ENCODE results near the gene TEX261. TPM values are rescaled to one million over a fixed set of nuclear protein-coding genes. Genes with fewer than 3 reads are reported as not detected.

The TEX261 gene
- total RNA-seq: 23.0 and 24.0 TPM in 2 replicates

GRCh38 chr2:70994699-70995425 is at the start of gene TEX261:
TEX261 (minus strand) TSS chr2:70994873; CDS start chr2:70994757, 116 bp downstream.

GRCh38 chr2:70978341-70979179 is 16.1 kb downstream of the TEX261 start, which contains the start of gene ANKRD53:
ANKRD53 (plus strand) TSS chr2:70978630; CDS start chr2:70978646, 16 bp downstream.

Other genes starting within 250 kb of the TEX261 start
- gene ADD2, start 226.7 kb downstream of the TEX261 start, total RNA-seq: under 0.01 and 0.59 TPM in 2 replicates
- gene FIGLA, start 204.2 kb downstream of the TEX261 start, total RNA-seq: not detected in 2 replicates
- gene CLEC4F, start 174.3 kb downstream of the TEX261 start, total RNA-seq: not detected in 2 replicates
- gene CD207, start 159.1 kb downstream of the TEX261 start, total RNA-seq: not detected in 2 replicates
- 1.5 and 2.5 TPM in 2 replicates for gene VAX2, start 94.3 kb downstream of the TEX261 start, total RNA-seq
- gene ATP6V1B1, start 59.0 kb downstream of the TEX261 start, total RNA-seq: 1.0 and 4.4 TPM in 2 replicates
- 2.0 and 2.2 TPM in 2 replicates for gene ANKRD53, start 16.2 kb downstream of the TEX261 start, total RNA-seq
- gene NAGK, start 73.8 kb upstream of the TEX261 start, total RNA-seq: 105 and 106 TPM in 2 replicates
- gene MCEE, start 135.4 kb upstream of the TEX261 start, total RNA-seq: 12.6 and 14.9 TPM in 2 replicates
- gene MPHOSPH10, start 135.8 kb upstream of the TEX261 start, total RNA-seq: 10.7 and 18.8 TPM in 2 replicates
- gene PAIP2B, start 232.2 kb upstream of the TEX261 start, total RNA-seq: 0.45 and 0.67 TPM in 2 replicates